OCI-M2 (cell line): ENCODE data around the gene FOXG1.

Source experiments
- DNase-seq: peaks from one replicate; lab custom pipeline; 2025; ENCODE audit not compliant: unreplicated experiment; lab: John Stamatoyannopoulos, UW

The FOXG1 gene

DNA sequence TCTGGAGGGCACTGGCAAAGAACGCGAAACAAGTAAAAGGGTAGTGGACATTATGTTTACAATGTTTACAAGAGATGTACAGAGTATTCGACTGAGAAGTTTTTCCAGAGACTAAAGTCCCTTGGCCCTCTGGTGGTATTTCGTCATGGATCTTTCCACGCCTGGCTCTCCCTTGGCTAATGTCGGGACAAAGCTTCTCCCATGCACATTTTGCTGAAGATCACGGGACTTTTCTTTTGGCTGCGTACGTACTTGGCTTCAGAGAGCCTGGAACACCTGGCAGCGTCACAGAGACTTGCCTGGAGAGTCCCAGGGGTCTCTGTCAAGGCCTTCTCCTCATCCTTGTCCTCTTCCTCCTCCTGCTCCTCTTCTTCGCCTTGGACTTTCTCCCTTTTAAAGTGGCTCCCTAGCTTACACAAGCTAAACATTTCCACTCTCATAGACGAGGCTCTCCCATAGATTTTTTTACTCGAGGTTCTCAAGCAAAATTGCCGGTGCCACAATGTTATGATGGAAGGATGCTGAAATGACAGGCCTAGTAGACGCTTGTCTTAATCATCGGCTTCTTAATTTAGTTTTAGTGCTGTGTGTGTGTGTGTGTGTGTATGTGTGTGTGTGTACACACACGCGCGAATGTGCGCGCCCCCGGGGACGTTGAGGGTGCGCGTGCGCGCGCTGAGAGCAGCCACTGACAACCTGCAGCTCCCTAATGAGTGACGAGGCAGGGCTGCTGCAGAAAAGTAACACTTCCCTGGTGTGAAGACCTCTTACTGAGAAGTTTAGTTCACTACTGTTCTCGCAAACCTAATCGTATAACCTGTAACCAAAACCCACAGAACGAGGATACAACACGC is 4.9 kb upstream of the FOXG1 start:
- DNase-seq, result no peak

DNA sequence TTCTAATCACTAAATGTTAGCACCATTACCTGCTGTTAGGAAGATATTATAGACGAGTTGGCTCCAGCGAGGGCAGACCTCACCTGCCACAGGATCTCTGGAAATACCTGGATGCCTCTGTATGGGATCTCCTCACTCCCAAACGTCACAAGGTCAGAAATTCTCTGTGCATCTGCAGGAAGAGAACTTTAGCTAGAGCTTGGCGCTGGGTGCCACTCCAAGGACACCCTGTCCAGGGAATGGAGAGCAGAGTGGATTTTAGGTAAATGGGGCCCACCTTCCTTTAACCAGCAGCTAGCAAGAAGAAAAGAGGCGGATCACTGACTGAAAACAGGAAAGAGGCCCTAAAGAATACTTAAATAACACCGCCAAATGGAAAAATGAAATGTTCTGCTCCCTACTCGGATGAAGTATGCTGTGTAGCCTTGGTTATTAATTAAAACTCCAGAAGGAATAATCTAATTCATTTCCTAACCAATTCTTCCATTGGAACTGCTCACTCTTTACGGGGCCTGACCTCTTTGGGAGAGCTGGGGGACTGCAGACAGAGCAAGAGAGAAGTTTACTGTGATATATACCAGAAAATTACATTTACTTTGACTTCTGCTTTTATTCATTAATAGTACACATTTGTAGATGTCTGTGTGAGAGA is 4.2 kb upstream of the FOXG1 start:
- no peak for DNase-seq

DNA sequence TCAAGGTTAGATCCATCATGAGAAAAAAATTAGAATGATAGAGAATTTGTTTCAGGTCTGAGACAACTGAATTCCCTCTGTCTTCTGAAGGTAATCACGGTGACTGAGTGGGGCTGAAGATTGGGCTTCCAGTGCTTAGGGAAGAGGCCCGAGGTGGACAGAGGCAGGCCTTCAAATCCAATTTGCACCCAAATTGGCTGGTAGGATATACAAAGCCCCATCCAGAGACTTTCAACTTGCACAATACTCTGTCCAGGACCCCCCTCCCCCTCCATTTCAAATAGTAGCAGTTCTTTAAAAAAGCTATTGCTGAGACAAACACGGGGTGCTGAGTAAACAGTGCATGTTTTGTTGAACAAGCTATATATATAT is 3.6 kb upstream of the FOXG1 start:
- no peak for DNase-seq

DNA sequence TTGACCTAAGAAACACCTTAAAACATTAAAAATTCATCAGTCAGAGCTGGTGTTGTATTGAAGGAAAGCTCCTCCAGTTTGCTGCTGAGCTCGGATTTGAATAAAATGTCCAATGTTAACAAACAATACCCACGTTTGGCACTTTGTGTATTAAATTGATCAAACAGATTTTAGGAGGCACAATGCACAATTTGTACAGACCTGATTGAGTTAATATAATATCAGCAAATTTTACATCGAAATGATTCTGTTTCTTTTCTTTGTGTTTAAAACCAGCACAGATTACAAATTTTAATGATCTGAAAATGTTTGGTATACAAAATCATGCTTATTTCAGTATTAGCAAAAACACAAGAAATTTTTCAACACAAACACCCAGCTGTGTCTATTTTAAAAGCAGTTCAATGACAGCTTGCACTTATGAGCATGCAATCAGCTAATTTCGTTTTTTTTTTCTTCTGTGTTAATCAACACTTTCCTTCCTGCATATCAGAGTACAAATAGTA is 2.8 kb upstream of the FOXG1 start:
- no peak for DNase-seq

DNA sequence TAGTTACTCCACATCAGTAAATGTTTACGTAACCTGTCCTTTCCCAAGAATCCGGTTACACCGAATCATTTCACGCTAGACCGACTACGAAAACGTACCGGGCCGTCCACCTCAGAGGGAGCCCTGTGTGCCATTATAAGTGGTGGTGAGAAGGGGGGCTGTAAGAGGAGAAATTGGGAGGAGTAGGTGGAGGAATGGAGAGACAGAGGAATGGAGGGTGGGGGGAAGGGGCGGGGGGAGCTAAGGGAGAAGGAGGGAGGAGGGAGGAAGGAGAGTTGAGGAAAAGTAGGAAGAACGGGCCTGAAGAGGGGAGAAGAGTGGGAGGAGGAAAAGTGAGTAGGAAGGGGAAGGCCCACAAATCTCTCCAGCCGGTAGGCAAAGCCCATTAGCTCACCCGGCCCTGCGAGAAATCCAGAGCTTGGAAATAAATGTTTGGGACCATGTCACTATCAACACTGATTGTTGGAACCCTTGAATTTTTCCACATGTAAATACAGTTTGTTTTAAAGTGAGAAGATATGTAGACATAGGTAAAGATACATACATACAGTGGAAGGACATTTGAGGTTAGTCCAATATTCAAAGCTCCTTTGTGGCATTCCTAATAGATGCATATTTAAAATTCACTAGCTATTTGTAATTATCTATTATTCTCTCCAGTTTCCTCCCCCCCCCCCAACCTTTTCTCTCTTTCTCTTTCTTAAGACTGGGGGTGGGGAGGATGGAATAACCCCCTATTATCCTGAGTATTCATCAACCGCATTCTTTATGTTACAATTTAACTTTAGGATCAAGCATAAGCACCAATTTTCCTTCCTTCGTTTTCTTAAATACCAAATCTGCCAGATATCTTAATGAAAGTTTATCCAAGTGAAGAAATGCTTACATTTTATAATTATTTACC is 2.1 kb upstream of the FOXG1 start:
- no peak for DNase-seq

DNA sequence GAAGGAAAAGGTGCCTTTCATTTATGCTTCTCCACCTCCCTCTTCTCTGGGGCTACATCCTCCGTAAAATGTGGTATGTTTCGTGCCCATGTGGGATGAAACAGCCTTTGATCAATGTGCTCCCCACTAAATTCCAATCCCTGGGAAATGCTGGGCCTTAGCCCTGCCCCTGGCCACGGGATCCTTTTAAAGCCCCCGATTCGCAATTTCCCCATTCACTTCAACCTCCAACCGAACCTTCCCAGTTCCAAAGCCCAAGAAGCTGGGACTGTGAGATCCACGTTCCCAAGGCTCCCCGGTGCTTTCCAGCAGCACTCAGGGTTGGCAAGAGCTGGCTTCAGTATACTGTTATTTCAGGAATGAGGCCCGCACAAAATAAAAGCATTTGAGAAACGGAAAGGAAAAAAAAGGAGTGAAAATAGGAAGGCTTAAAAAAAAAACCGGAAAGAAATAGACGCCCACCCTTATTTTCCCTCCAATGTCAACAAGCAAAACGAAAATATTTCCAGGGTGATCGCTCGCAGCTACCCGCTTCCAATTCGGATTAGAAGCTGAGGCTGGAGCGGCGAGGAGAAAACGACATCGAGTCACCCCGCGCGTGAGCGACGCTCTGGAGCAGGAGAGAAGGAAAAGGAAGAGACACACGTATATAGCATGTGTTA is 1.3 kb upstream of the FOXG1 start:
- no peak for DNase-seq

DNA sequence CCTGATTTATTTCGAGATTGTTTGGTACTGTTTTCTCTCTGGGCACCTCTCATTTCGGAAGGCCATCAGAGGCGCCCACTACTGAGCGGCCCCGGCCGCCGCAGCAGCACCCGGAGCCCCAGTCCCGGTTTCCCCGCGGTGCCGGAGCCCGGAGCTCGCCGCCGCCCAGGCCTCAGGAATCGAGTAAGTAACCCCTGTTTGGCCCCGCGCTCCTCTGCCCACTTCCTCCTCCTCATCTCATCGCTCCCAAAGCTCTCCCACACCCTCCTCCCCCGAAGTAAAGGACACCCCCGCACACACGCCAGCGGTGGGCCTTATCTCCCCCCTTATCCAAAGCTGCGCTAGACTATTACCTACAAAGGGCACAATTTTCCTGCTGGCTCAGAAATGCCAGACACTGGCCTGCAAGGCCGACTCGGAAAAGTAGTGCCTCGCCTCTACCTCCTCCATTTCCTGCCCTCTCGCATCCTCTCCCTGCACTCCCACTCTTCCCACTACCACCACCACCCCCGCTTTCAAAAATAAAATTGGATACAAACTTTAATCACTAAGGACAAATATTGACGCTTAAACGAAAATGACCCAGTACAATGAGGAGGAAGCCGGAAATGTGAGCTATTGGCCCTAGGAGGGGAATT is 637 bp upstream of the FOXG1 start:
- DNase-seq, result no peak

DNA sequence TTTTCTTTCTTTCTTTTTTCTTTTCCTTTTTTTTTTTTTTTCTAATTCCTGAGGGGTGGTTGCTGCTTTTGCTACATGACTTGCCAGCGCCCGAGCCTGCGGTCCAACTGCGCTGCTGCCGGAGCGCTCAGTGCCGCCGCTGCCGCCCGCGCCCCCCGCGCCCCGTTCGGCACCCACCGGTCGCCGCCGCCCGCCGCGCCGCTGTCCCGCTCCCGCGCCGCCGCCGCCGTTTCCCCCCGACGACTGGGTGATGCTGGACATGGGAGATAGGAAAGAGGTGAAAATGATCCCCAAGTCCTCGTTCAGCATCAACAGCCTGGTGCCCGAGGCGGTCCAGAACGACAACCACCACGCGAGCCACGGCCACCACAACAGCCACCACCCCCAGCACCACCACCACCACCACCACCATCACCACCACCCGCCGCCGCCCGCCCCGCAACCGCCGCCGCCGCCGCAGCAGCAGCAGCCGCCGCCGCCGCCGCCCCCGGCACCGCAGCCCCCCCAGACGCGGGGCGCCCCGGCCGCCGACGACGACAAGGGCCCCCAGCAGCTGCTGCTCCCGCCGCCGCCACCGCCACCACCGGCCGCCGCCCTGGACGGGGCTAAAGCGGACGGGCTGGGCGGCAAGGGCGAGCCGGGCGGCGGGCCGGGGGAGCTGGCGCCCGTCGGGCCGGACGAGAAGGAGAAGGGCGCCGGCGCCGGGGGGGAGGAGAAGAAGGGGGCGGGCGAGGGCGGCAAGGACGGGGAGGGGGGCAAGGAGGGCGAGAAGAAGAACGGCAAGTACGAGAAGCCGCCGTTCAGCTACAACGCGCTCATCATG is 654 bp downstream of the FOXG1 start:
- no peak for DNase-seq

DNA sequence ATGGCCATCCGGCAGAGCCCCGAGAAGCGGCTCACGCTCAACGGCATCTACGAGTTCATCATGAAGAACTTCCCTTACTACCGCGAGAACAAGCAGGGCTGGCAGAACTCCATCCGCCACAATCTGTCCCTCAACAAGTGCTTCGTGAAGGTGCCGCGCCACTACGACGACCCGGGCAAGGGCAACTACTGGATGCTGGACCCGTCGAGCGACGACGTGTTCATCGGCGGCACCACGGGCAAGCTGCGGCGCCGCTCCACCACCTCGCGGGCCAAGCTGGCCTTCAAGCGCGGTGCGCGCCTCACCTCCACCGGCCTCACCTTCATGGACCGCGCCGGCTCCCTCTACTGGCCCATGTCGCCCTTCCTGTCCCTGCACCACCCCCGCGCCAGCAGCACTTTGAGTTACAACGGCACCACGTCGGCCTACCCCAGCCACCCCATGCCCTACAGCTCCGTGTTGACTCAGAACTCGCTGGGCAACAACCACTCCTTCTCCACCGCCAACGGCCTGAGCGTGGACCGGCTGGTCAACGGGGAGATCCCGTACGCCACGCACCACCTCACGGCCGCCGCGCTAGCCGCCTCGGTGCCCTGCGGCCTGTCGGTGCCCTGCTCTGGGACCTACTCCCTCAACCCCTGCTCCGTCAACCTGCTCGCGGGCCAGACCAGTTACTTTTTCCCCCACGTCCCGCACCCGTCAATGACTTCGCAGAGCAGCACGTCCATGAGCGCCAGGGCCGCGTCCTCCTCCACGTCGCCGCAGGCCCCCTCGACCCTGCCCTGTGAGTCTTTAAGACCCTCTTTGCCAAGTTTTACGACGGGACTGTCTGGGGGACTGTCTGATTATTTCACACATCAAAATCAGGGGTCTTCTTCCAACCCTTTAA is 1.5 kb downstream of the FOXG1 start:
- no peak for DNase-seq

DNA sequence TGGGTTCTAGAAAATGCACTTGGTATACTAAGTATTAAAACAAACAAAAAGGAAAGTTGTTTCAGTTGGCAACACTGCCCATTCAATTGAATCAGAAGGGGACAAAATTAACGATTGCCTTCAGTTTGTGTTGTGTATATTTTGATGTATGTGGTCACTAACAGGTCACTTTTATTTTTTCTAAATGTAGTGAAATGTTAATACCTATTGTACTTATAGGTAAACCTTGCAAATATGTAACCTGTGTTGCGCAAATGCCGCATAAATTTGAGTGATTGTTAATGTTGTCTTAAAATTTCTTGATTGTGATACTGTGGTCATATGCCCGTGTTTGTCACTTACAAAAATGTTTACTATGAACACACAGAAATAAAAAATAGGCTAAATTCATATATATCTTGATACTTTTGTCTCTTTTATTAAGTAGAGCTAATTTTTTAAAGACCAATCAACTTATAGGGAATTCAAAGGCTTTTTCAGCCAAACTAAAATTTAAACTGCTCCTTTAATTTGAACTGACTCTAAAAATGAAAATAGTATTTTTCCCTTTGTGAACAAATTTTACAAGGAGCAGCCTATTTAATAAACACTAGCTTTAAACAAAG is 2.8 kb downstream of the FOXG1 start:
- DNase-seq, result no peak

DNA sequence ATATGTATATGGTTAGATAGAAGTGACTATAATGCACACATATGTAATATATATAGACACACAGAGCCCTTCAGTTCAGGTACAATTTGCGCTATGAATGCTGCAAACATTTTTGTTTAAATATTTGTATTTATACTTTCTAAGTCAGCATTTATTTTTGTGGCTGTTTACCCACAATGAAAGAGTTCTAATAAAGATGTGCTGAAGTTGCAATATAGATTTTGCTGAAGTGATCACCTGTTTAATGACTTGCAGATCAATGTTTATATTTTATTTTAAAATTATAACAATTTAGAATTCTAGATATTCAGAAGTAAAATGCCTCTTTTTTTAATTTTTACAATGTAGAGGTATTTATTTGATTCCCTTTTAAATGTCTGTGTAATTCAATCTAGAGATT is 3.5 kb downstream of the FOXG1 start:
- no peak for DNase-seq

DNA sequence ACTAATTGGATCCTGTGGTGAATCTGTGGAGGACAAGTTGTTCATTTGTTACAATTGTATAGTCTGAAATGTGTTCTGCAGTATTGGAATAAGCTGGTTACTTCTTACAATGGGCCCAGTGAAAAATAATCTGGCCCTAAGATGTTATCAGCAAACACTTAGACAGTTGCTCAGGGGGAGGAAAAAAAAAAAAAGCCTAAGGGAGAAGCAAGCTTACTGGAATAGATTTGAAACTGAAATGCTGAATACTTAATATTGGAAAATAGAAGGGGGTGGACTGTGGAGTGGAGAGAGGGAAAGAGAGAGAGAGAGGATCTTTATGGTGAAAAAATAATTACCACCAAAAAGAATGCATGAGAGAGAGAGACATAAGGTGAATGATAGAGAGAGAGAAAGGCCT is 4.0 kb downstream of the FOXG1 start:
- no peak for DNase-seq

DNA sequence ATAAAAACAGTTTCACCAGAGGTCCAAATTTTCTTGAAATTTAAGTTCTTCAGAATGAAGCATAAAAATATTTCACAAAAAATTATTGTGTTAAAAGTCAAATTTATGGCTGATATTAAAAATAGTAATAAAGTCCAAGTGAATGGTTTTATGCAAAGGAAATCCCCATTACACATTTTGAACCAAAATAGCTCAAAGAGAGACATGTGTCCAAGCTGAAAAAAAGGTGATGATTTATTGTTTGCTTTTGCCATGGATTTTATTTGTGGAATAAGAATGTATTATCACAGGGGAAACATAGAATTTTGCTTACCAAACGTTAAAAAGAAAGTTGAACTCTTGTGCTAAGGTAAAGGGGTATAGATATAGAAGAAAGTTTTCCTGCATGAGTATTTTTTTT is 4.6 kb downstream of the FOXG1 start:
- DNase-seq, result no peak

DNA sequence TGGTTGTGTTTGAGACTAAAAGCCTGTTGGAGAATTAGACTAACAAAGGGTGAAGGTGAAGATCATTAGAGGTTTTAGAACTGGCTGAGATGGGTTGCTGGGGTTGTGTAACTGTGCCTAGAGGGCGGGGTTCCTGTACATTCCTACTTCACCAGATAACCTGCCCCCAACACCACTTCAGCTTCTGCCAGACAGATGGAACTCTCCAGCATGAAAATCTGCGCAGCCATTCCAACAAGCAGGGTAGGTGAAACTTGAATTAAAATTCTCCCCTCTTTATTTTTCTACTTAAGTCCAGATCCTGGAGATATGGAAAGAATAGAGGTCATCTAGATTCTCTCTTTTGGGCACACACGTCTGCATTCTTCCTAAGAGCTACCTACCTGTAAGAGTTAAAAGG is 6.0 kb downstream of the FOXG1 start:
- no peak for DNase-seq

DNA sequence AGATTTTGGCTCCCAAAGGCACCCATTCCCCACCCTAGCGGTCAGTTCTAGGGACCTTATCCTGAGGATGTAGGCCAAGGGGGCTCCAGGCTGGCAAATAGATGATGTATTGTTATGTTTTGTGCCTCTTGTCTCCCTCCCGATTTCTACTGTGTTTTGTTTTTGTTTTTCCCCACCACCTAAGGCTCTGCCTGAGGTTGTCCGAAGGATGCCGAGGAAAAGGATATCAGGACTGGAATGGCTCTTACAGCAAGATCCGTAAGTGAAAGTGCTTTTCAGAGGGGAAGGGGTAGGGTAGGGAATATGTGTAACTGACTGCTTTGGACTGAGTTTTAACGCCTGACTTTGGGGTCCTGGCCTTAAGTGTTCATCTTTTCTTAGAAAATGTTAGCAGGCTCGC is 6.6 kb downstream of the FOXG1 start:
- DNase-seq, result no peak

DNA sequence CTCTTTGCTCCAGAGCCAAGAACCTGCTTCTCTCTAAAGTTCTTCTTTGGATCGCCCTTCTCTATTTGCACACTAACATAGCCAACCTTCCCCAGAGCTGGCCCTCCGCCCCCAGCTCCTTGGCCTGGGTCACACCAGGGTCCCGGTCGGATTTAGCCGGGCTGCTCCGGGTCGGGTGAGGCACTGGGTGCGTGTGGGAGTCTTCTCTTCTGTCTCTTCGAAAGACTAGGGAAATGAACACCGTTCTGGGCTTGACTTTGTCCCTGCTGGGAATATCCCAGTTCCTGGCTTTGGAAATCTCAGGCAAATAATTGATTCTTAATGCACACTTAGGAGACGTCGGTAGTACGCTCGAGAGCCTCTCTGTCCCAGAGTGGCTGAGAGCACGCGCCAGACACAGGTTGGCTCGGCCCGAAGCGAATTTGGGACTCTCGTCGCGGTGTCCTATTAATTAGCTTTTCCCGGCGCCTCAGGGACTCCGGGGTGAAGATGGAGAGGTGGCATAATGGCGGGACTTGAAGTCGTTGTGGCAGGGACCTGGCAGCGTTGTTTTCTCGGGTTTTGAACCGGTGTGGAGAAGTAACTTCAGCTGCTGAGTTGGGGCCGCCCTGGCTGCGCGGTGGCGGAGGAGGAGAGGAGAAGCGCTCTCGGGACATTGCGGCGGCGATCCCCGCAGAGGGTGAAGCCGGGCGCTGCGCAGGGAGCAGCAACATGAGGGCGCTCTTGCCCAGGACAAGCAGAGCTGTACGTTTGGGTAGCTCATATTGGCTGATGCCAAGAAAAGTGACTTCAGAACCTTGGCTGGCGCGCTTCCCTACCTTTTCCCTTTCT is 7.5 kb downstream of the FOXG1 start:
- DNase-seq, result no peak
